Measurements from ENCODE around the gene ANKRD34A. TPM values are rescaled to one million over a fixed set of nuclear protein-coding genes. Genes with fewer than 3 reads are reported as not detected.

ANKRD34A gene
- total RNA-seq, 3 donors from 2014 or later = 0.16 to 0.98 (median 0.59) TPM

DNA sequence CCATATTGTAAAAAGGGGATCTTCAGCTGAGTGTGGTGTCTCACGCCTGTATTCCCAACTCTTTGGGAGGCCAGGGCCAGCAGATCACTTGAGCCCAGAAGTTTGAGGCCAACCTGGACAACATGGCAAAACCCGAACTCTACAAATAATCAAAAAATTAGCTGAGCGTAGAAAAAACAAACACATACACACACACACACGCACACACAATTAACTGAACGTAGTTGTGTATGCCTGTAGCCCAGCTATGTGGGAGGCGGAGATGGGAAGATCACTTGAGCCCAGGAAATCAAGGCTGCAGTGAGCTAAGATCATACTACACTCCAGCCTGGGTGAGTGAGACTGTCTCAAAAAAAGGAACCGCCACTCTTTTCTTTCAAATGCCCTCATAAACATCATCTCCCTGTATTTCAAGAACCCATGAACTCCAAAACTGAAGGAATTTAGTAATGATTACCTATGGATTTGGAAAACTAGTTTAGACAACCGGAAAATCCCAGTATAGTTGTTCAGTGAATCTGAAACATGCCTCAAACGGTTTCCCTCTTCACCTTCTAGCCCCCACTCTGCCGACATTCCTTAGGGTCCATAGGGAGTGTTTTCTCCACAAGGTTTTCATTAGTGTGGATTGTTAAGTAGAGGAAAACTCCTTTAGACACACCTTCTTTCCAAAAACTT, 27.5 kb upstream of the ANKRD34A start:
- H3K9me3 ChIP-seq = no peaks in the 10 kb centered on the region
- H3K4me3 ChIP-seq = peak overlapping the region; percentile 71 to 81 (median 76)
- no peaks in the 10 kb centered on the region for H3K27me3 ChIP-seq
- peaks cover 19% of the 10 kb centered on the region for H3K36me3 ChIP-seq
- no peak for DNase-seq (ENCODE audit: low spot score in 2 of 2)
- intact Hi-C loops (cut with DNase I; ENCODE audit: low total_unique reads) = no loop called here
- H3K4me1 ChIP-seq = peaks cover 0 to 5% of the 10 kb centered on the region in 2 donors
- no peak for TF ChIP-seq CTCF (IDR thresholded peaks at IDR 0.05)
- peak; percentile 77 to 91 (median 87) for TF ChIP-seq POLR2AphosphoS5 (IDR thresholded peaks at IDR 0.05)
- peak; percentile 66 for TF ChIP-seq POLR2A (IDR thresholded peaks at IDR 0.05)
- H3K27ac ChIP-seq = peak overlapping the region; percentile 95 to 96

GRCh38 chr1:145990249-145990855, 26.0 kb upstream of the ANKRD34A start:
- no peaks in the 10 kb centered on the region for H3K27me3 ChIP-seq
- H3K4me3 ChIP-seq = peak overlapping the region in 1 of 3 donors; percentile 81
- intact Hi-C loops (cut with DNase I; ENCODE audit: low total_unique reads) = no loop called here
- peaks cover 19% of the 10 kb centered on the region for H3K36me3 ChIP-seq
- peak in 1 of 2 donors; percentile 45 for DNase-seq (ENCODE audit: low spot score in 2 of 2)
- H3K4me1 ChIP-seq = peaks cover 0 to 9% of the 10 kb centered on the region in 2 donors
- no peaks in the 10 kb centered on the region for H3K9me3 ChIP-seq
- no peak for TF ChIP-seq POLR2A (IDR thresholded peaks at IDR 0.05)
- peak; percentile 26 to 80 (median 66) for TF ChIP-seq POLR2AphosphoS5 (IDR thresholded peaks at IDR 0.05)
- peak in 1 of 3 donors; percentile 6 for TF ChIP-seq CTCF (IDR thresholded peaks at IDR 0.05)
- H3K27ac ChIP-seq = peak overlapping the region; percentile 95 to 96

- peaks cover 0 to 9% of the 10 kb centered on the region in 2 donors for H3K4me1 ChIP-seq
These were observed 24.4 kb upstream of the ANKRD34A start for GRCh38 chr1:145988773-145989172.

GRCh38 chr1:145987926-145988325, 23.6 kb upstream of the ANKRD34A start:
- TF ChIP-seq CTCF (IDR thresholded peaks at IDR 0.05) (no peak), POLR2AphosphoS5 (IDR thresholded peaks at IDR 0.05) (no peak), POLR2A (IDR thresholded peaks at IDR 0.05) (peak; percentile 17)
- no peak overlapping the region for H3K4me3 ChIP-seq
- no peak for DNase-seq (ENCODE audit: low spot score in 2 of 2)
- peaks cover 7% of the 10 kb centered on the region for H3K36me3 ChIP-seq
- intact Hi-C loops (cut with DNase I; ENCODE audit: low total_unique reads) = no loop called here
- peak overlapping the region; percentile 73 for H3K27ac ChIP-seq
- peaks cover 8 to 9% of the 10 kb centered on the region in 2 donors for H3K4me1 ChIP-seq
- H3K27me3 ChIP-seq = no peaks in the 10 kb centered on the region
- no peaks in the 10 kb centered on the region for H3K9me3 ChIP-seq

More at GRCh38 chr1:145988773-145989172, 24.4 kb upstream of the ANKRD34A start:
- intact Hi-C loops (cut with DNase I; ENCODE audit: low total_unique reads) = no loop called here
- no peaks in the 10 kb centered on the region for H3K27me3 ChIP-seq
- no peak overlapping the region for H3K4me3 ChIP-seq
- H3K36me3 ChIP-seq = peaks cover 10% of the 10 kb centered on the region
- no peaks in the 10 kb centered on the region for H3K9me3 ChIP-seq
- peak in 1 of 2 donors; percentile 28 for DNase-seq (ENCODE audit: low spot score in 2 of 2)
- H3K27ac ChIP-seq = peak overlapping the region; percentile 73 to 74
- no peak for TF ChIP-seq POLR2AphosphoS5 (IDR thresholded peaks at IDR 0.05)
- no peak for TF ChIP-seq CTCF (IDR thresholded peaks at IDR 0.05)
- no peak for TF ChIP-seq POLR2A (IDR thresholded peaks at IDR 0.05)

DNA sequence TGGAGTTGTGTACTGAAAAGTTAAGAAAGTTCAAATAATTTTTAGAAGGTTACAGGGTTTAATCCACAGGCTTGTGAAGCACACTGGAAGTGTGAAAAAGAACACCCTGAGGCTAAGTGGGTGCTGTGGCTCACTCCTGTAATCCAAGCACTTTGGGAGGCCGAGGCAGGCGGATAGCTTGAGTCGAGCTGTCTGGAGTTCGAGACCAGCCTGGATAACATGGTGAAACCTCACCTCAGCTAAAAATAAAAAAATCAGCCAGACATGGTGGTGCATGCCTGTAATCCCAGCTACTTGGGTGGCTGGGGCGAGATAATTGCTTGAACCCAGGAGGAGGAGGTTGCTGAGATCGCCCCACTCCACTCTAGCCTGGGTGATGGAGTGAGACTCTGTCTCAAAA, 22.2 kb upstream of the ANKRD34A start:
- intact Hi-C loops (cut with DNase I; ENCODE audit: low total_unique reads) = no loop called here
- Histone ChIP-seq H3K27me3 (no peaks in the 10 kb centered on the region), H3K4me1 (peaks cover 12 to 15% of the 10 kb centered on the region in 2 donors), H3K9me3 (no peaks in the 10 kb centered on the region), H3K27ac (peak overlapping the region; percentile 95 to 97), H3K36me3 (no peaks in the 10 kb centered on the region), H3K4me3 (peak overlapping the region in 1 of 3 donors; percentile 43)
- TF ChIP-seq POLR2AphosphoS5 (IDR thresholded peaks at IDR 0.05) = no peak
- no peak for TF ChIP-seq CTCF (IDR thresholded peaks at IDR 0.05)
- TF ChIP-seq POLR2A (IDR thresholded peaks at IDR 0.05) = no peak
- DNase-seq (ENCODE audit: low spot score in 2 of 2) = peak in 1 of 2 donors; percentile 17

Measured in breast epithelium (tissue), 4 donors.